GM23248 (cell line): ENCODE data around the gene PEX16. TPM values are rescaled to one million over a fixed set of nuclear protein-coding genes. Genes with fewer than 3 reads are reported as not detected.

Source experiments
- DNase-seq: peaks from one replicate; pipeline ENCODE4 v3.0.0-alpha.2; 2015
- H2AFZ ChIP-seq: fragments of 200-600 bp; sonication (generic); 2 replicates; pipeline ENCODE4 v1.6.1; 2016; ENCODE audit warnings: antibody characterized with exemption
- H3F3A ChIP-seq: fragments of 200-600 bp; sonication (generic); 2 replicates; pipeline ENCODE4 v1.6.1; 2016; ENCODE audit warnings: mild to moderate bottlenecking, antibody characterized with exemption, mixed run types; ENCODE audit not compliant: insufficient read depth
- H3K27ac ChIP-seq: fragments of 200-600 bp; sonication (generic); 2 replicates; pipeline ENCODE4 v1.5.1; 2016; ENCODE audit warnings: mild to moderate bottlenecking
- H3K27me3 ChIP-seq: fragments of 200-600 bp; sonication (generic); replicated peaks from 2 replicates; pipeline ENCODE4 v1.6.1; 2016; ENCODE audit warnings: mild to moderate bottlenecking; ENCODE audit not compliant: insufficient read depth
- H3K36me3 ChIP-seq: fragments of 200-600 bp; sonication (generic); 2 replicates; pipeline ENCODE4 v1.6.1; 2016; ENCODE audit warnings: low read depth, mild to moderate bottlenecking
- H3K4me1 ChIP-seq: fragments of 200-600 bp; sonication (generic); 2 replicates; pipeline ENCODE4 v1.6.1; 2016; ENCODE audit warnings: mild to moderate bottlenecking; ENCODE audit not compliant: insufficient read depth
- H3K4me2 ChIP-seq: fragments of 200-600 bp; sonication (generic); one replicate; pipeline ENCODE4 v1.6.1; 2016; ENCODE audit warnings: mild to moderate bottlenecking; ENCODE audit not compliant: unreplicated experiment
- H3K4me3 ChIP-seq: fragments of 200-600 bp; sonication (generic); 2 replicates; pipeline ENCODE4 v1.5.1; 2016; ENCODE audit warnings: mild to moderate bottlenecking
- H3K79me2 ChIP-seq: fragments of 200-600 bp; sonication (generic); 2 replicates; pipeline ENCODE4 v1.6.1; 2016; ENCODE audit warnings: mild to moderate bottlenecking; ENCODE audit not compliant: insufficient read depth
- H3K9ac ChIP-seq: fragments of 200-600 bp; sonication (generic); 2 replicates; pipeline ENCODE4 v1.6.1; 2016; ENCODE audit warnings: mild to moderate bottlenecking
- H3K9me2 ChIP-seq: fragments of 200-600 bp; sonication (generic); 2 replicates; pipeline ENCODE4 v1.6.1; 2016; ENCODE audit warnings: mixed run types, mild to moderate bottlenecking, moderate library complexity; ENCODE audit not compliant: insufficient read depth
- H3K9me3 ChIP-seq: fragments of 200-600 bp; sonication (generic); one replicate; pipeline ENCODE4 v1.6.1; 2017; ENCODE audit warnings: low read depth
- H4K20me1 ChIP-seq: fragments of 200-600 bp; sonication (generic); 2 replicates; pipeline ENCODE4 v1.6.0; 2016; ENCODE audit not compliant: insufficient read depth
- EZH2 ChIP-seq: fragments of 200-600 bp; sonication (generic); IDR thresholded peaks from 2 replicates; pipeline ENCODE4 v1.6.1; 2018; ENCODE audit warnings: antibody characterized with exemption, mild to moderate bottlenecking; ENCODE audit not compliant: insufficient read depth, poor library complexity, severe bottlenecking
- EZH2phosphoT487 ChIP-seq: fragments of 200-600 bp; sonication (generic); IDR thresholded peaks from 2 replicates; pipeline ENCODE4 v1.6.1; 2018; ENCODE audit warnings: antibody characterized with exemption, moderate library complexity, mild to moderate bottlenecking, low read depth; ENCODE audit not compliant: insufficient read depth
- WGBS, 2 experiments: methylation state at CpG; one replicate each; pipeline ENCODE4 v1.1.6; 2015 to 2017; ENCODE audit warnings: low lambda C conversion rate in 2 of 2, low coverage in 1 of 2; ENCODE audit errors: missing lambda C conversion rate in 2 of 2; 5-methylcytosine and 5-hydroxymethylcytosine counted together
- in situ Hi-C: fragments of 300-500 bp; cut with MboI; formaldehyde crosslinking; loops from 2 replicates; pipeline ENCODE4 v1.15.0; 2020
- polyA plus RNA-seq: library from polyadenylated mRNA; unstranded; fragments of >200 nt; fragmentation: Nextera tagmentation; extraction: Ambion mirVana; gene quantifications from 2 replicates; pipeline ENCODE4 v1.2.1, GENCODE V29; 2016
- total RNA-seq: library from RNA; depleted of rRNA; stranded (reverse); fragments of >200 nt; shearing (Covaris generic); gene quantifications from 2 replicates; pipeline ENCODE4 v1.2.3, GENCODE V29; 2014

PEX16 gene
- total and polyA plus RNA-seq, 2 experiments from 2014 or later, result 21.2 to 23.2 TPM

DNA sequence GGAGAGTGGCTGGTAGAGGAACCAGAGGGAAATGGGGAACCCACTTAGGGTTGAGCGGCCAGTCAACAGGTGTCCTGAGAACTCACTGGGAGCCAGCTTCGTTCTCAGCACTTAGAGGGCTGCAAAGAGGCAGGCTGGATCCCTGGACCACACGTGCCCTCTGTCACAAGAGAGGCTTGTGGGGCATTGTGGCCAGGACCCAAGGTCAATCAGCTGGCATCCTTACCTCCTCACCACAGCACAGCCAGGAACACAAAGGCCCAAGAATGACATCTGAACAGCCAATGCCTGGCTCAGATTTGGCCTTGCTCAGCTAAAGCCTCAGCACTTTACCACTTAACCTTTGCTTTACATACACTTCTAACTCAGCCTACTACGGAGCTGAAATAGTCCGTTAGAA is 24.8 kb downstream of the PEX16 start:
- Histone ChIP-seq H3K27ac (no peak overlapping the region), H3K36me3 (no peaks in the 10 kb centered on the region), H3K9me2 (no peaks in the 10 kb centered on the region), H3F3A (no peaks in the 10 kb centered on the region), H3K4me3 (no peak overlapping the region), H3K9me3 (no peaks in the 10 kb centered on the region), H3K27me3 (no peaks in the 10 kb centered on the region), H3K4me1 (no peaks in the 10 kb centered on the region), H3K79me2 (no peaks in the 10 kb centered on the region), H2AFZ (no peak overlapping the region), H4K20me1 (no peaks in the 10 kb centered on the region), H3K4me2 (no peak overlapping the region), H3K9ac (no peak overlapping the region)
- 35 to 37% methylated on average over 5 of the region's 5 CpGs for WGBS, 2 experiments
- TF ChIP-seq EZH2 (no peak), EZH2phosphoT487 (no peak)
- DNase-seq, result no peak
- in situ Hi-C loops, result no loop called here

DNA sequence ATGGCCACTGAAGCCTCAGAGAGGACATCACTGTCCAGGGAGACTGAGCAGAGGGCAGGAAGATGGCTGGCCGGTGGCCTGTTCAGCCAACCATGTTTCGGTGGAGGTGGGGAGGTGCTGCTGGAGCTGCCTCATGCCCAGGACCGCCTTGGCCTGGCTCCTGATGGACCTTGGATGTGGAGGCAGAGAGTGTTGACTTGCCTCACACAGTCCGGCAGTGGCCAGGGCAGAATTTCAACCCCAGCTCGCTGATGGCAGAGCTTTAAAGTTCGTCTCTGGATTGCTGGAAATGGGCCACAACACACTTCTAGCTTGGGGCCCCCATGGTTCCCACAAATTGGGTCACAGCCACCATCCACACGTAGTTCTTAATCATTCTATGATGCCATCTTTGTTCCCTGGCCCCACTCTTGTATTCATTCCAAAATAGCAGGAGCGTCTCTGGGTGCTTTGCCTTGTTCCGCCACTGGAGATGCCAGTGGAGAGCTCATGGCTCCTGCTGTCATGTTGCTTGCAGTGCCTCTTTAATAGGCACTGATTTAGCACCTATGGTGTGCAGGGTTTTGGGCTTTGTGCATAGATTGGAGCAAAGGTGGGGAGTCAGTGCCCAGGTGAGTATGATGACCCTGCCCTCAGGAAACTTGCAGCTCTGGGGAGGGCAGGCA is 26.7 kb downstream of the PEX16 start:
- Histone ChIP-seq H3K36me3 (no peaks in the 10 kb centered on the region), H3K9ac (no peak overlapping the region), H2AFZ (no peak overlapping the region), H4K20me1 (no peaks in the 10 kb centered on the region), H3K4me2 (no peak overlapping the region), H3K4me3 (no peak overlapping the region), H3K79me2 (no peaks in the 10 kb centered on the region), H3K27me3 (no peaks in the 10 kb centered on the region), H3F3A (no peaks in the 10 kb centered on the region), H3K27ac (no peak overlapping the region), H3K4me1 (no peaks in the 10 kb centered on the region), H3K9me2 (no peaks in the 10 kb centered on the region), H3K9me3 (no peaks in the 10 kb centered on the region)
- no peak for DNase-seq
- no peak for TF ChIP-seq EZH2
- no peak for TF ChIP-seq EZH2phosphoT487
- in situ Hi-C loops, result no loop called here
- WGBS, 2 experiments, result 72 to 75% methylated on average over 9 of the region's 9 CpGs

DNA sequence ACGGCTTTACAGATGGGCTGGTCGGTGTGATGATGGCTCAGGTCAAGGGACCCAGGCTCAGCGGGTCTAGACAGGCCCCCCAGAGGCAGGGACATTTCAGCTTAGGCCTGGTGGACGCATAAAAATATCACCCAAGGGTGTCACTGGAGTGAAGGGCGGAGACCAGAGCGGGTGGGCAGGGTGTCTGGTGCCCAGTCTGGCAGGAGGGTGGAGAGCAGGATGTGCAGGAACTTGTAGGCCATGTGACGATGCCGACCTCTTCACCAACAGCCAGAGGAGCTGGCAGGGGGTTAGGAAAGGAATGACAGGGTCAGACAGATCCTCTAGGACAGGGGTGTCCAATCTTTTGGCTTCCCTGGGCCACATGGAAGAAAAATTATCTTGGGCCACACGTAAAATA is 27.7 kb downstream of the PEX16 start:
- H3K27ac ChIP-seq, result no peak overlapping the region
- no peaks in the 10 kb centered on the region for H3F3A ChIP-seq
- H2AFZ ChIP-seq, result no peak overlapping the region
- H3K79me2 ChIP-seq, result no peaks in the 10 kb centered on the region
- no peaks in the 10 kb centered on the region for H3K27me3 ChIP-seq
- in situ Hi-C loops, result no loop called here
- 67 to 76% methylated on average over 9 of the region's 9 CpGs for WGBS, 2 experiments
- no peaks in the 10 kb centered on the region for H4K20me1 ChIP-seq
- H3K4me1 ChIP-seq, result no peaks in the 10 kb centered on the region
- no peak overlapping the region for H3K4me3 ChIP-seq
- H3K4me2 ChIP-seq, result no peak overlapping the region
- H3K9me3 ChIP-seq, result no peaks in the 10 kb centered on the region
- no peaks in the 10 kb centered on the region for H3K9me2 ChIP-seq
- TF ChIP-seq EZH2, result no peak
- TF ChIP-seq EZH2phosphoT487, result no peak
- H3K36me3 ChIP-seq, result no peaks in the 10 kb centered on the region
- no peak overlapping the region for H3K9ac ChIP-seq
- DNase-seq, result no peak

DNA sequence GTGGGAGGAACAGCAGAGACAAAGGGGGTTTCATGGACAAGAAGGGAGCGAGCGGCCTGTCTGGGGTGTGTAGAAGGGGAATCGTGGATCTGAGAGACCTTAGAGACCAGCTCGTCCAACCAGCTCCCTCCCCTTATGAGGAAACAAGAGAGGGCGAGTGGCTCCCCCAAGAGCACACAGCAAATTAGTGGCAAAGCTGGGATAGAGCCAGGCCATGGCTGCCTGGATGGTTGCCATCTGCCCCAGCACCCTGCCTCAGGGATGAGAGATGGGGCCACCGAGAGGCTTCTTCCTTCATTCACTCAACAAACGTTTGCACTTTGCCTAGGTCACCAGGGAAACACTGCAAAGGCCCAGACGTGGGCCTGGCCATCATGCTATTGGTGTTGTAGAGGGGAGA is 28.1 kb downstream of the PEX16 start:
- Histone ChIP-seq H3K36me3 (no peaks in the 10 kb centered on the region), H3K79me2 (no peaks in the 10 kb centered on the region), H3K4me2 (no peak overlapping the region), H3K9me3 (no peaks in the 10 kb centered on the region), H4K20me1 (no peaks in the 10 kb centered on the region), H3K27me3 (no peaks in the 10 kb centered on the region), H3K4me1 (no peaks in the 10 kb centered on the region), H2AFZ (no peak overlapping the region), H3K9me2 (no peaks in the 10 kb centered on the region), H3K4me3 (no peak overlapping the region), H3K9ac (no peak overlapping the region), H3K27ac (no peak overlapping the region), H3F3A (no peaks in the 10 kb centered on the region)
- no peak for DNase-seq
- WGBS, 2 experiments, result 68 to 74% methylated on average over 8 of the region's 8 CpGs
- in situ Hi-C loops, result no loop called here
- no peak for TF ChIP-seq EZH2phosphoT487
- no peak for TF ChIP-seq EZH2
